Lower leg skin (tissue), 4 donors: ENCODE results near the gene HSD17B13. TPM values are rescaled to one million over a fixed set of nuclear protein-coding genes. Genes with fewer than 3 reads are reported as not detected.

Experiments used
- DNase-seq, 2 donors: peaks; one replicate each; pipeline ENCODE4 v3.0.0-alpha.2; 2019; ENCODE audit warnings: low spot score in 2 of 2
- H3K4me3 ChIP-seq: fragments of 200-600 bp; sonication (generic); 2 replicates; pipeline ENCODE4 v1.5.1; 2017; ENCODE audit warnings: mild to moderate bottlenecking, low read depth; ENCODE audit not compliant: poor library complexity, severe bottlenecking
- POLR2A ChIP-seq, 2 donors: fragments of 450-650 bp; IDR thresholded peaks; one replicate each; pipeline ENCODE4 v1.6.1; 2016 to 2017; ENCODE audit warnings: antibody characterized with exemption in 2 of 2, mild to moderate bottlenecking in 1 of 2, moderate library complexity in 1 of 2
- WGBS, 2 donors: methylation state at CpG; one replicate each; pipeline ENCODE4 v1.1.5; 2018; 5-methylcytosine and 5-hydroxymethylcytosine counted together
- intact Hi-C: fragments of 100-400 bp; cut with DNase I; formaldehyde crosslinking; loops from one replicate; pipeline ENCODE4 v1.15.0; 2023; ENCODE audit warnings: low total_unique reads
- total RNA-seq, 4 donors: library from RNA; depleted of rRNA; stranded (reverse); fragments of >200 nt; gene quantifications; one replicate each; pipeline ENCODE4 v1.1.0, GENCODE V29; 2016
- TF ChIP-seq, protein P1 (sequence below), 3 donors: fragments of 450-650 bp; IDR thresholded peaks; one replicate each; pipeline ENCODE4 v1.5.1; 2016; ENCODE audit warnings: antibody characterized with exemption in 3 of 3, mild to moderate bottlenecking in 3 of 3, moderate library complexity in 2 of 3

The HSD17B13 gene
- total RNA-seq, 4 donors from 2014 or later, result 0.55 to 76.4 (median 34.8) TPM

DNA sequence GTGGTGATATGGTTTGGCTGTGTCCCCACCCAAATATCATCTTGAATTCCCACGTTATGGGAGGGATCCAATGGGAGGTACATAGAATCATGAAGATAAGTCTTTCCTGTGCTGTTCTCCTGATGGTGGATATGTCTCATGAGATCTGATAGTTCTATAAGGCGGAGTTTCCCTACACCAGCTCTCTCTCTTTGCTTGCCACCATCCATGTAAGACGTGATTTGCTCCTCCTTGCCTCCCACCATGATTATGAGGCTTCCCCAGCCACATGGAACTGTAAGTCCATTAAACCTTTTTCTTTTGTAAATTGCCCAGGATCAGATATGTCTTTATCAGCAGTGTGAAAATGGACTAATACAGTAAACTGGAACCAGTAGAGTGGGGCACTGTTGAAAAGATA lies 39.5 kb downstream of the HSD17B13 start:
- intact Hi-C loops, result no loop called here
- H3K4me3 ChIP-seq, result no peak overlapping the region
- DNase-seq, result no peak
- TF ChIP-seq, protein P1, sequence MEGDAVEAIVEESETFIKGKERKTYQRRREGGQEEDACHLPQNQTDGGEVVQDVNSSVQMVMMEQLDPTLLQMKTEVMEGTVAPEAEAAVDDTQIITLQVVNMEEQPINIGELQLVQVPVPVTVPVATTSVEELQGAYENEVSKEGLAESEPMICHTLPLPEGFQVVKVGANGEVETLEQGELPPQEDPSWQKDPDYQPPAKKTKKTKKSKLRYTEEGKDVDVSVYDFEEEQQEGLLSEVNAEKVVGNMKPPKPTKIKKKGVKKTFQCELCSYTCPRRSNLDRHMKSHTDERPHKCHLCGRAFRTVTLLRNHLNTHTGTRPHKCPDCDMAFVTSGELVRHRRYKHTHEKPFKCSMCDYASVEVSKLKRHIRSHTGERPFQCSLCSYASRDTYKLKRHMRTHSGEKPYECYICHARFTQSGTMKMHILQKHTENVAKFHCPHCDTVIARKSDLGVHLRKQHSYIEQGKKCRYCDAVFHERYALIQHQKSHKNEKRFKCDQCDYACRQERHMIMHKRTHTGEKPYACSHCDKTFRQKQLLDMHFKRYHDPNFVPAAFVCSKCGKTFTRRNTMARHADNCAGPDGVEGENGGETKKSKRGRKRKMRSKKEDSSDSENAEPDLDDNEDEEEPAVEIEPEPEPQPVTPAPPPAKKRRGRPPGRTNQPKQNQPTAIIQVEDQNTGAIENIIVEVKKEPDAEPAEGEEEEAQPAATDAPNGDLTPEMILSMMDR (IDR thresholded peaks at IDR 0.05), result no peak
- no peak for TF ChIP-seq POLR2A (IDR thresholded peaks at IDR 0.05)
- WGBS, 2 donors, result 80 to 87% methylated on average over 3 of the region's 3 CpGs

DNA sequence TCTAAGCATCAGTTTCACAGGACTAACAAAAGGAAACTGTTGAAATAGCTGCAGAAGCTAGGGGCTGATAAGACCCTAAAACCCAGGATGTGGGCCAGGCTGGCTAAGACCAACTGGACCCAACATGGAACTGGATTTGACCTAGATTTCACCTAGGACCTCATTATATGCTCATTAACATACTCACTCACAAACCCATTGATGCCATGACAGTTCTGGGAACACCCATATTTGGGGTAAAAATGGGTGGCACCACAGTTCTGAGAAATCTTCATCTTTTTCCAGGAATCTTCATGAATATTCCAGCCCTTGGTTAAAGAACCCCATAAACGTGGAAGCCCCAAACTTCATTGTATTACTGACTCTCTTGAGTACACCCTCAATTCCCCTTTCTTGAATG lies 41.1 kb downstream of the HSD17B13 start:
- no peak overlapping the region for H3K4me3 ChIP-seq
- TF ChIP-seq, protein P1 (IDR thresholded peaks at IDR 0.05), result no peak
- no peak for TF ChIP-seq POLR2A (IDR thresholded peaks at IDR 0.05)
- intact Hi-C loops, result no loop called here
- WGBS, 2 donors, result 62 to 70% methylated on average over 1 of the region's 1 CpG
- no peak for DNase-seq

DNA sequence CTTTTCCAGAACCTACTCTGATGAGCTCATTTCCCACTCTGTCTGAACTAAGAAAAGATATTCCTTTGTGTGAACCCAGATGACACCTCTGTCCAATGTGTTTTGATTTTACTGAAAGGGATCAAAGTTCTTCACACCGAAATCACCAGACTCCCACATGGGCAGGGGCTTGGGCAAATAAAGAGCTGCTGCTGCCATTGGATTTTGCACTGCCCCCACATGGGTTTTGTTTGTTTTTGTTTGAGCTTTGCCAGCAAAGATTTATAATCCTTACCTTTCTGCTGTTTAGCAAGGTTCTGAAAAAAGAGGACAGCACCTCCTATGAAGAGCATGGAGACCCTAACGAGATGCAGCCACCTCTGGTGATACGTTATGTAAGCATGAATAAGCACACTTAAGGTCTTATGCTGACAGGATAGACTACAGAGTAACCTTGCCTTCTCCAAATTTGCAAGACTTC lies 44.3 kb downstream of the HSD17B13 start:
- no peak overlapping the region for H3K4me3 ChIP-seq
- WGBS, 2 donors, result 62 to 83% methylated on average over 3 of the region's 3 CpGs
- no peak for TF ChIP-seq POLR2A (IDR thresholded peaks at IDR 0.05)
- TF ChIP-seq, protein P1 (IDR thresholded peaks at IDR 0.05), result no peak
- DNase-seq, result no peak
- intact Hi-C loops, result no loop called here

DNA sequence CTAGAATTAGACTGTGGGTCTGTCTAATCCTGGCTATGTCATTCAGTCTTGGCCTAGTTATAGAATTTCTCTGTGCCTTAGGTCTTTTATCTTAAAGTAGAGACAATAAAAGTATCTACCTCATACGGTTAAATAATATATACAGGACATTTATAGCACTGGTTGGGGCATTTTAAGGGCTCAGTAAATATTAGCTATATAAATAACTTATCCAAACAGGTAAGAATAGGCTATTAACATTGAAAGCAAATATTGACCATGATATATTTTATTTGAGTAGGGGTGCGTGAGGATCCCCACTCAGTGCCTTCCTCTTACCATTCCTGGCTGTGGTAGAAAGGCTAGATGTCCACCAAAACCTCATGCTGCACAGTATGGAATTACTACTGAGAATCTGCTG lies 47.4 kb downstream of the HSD17B13 start:
- no peak overlapping the region for H3K4me3 ChIP-seq
- WGBS, 2 donors, result 90 to 96% methylated on average over 2 of the region's 2 CpGs
- no peak for TF ChIP-seq POLR2A (IDR thresholded peaks at IDR 0.05)
- TF ChIP-seq, protein P1 (IDR thresholded peaks at IDR 0.05), result no peak
- intact Hi-C loops, result no loop called here
- no peak for DNase-seq

DNA sequence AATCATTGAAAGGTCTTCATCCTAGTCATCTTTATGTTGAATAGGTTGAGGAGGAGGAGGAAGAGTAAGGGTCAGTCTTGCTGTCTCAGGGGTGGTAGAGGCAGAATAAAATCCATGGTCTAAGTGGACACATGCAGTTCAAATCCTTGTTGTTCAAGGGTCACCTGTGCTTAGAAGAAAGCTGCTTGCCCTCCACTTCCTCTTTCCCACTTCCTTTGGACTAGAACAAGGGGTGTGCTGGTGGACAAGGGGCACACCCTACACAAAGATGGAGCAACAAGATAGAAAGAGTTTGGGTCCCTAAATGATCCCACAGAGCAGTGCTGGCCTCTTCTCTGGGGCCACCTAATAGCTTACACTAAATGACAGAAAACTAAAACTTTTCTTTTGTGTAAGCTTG lies 47.9 kb downstream of the HSD17B13 start:
- H3K4me3 ChIP-seq, result no peak overlapping the region
- TF ChIP-seq, protein P1 (IDR thresholded peaks at IDR 0.05), result no peak
- intact Hi-C loops, result no loop called here
- no peak for DNase-seq

DNA sequence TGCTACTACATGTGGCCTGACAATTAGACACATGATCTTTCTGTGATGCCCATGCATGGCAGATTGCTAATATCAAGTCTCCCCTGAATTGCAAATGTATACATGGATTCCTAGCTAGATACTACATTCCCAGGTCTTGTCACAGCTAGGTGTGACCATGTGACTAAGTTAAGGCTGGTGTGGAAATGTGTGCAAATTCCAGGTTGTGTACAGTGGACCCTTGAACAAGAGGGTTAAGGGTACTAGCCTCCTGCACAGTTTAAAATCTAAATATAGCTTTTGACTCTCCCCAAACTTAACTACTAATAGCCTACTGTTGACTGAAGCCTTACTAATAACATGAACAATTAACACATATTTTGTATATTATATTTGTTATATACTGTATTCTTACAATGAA lies 48.4 kb downstream of the HSD17B13 start:
- no peak for DNase-seq
- H3K4me3 ChIP-seq, result no peak overlapping the region
- intact Hi-C loops, result no loop called here
- TF ChIP-seq, protein P1 (IDR thresholded peaks at IDR 0.05), result no peak
- TF ChIP-seq POLR2A (IDR thresholded peaks at IDR 0.05), result no peak
